Measurements from ENCODE around the gene ADD2. TPM values are rescaled to one million over a fixed set of nuclear protein-coding genes. Genes with fewer than 3 reads are reported as not detected.
"Not testable (repeated sequence)": the region's sequence is repeated elsewhere in the genome, so short reads cannot be mapped to it uniquely, and the experiment has no call there.

ADD2 gene
- total and polyA plus RNA-seq, 7 donors = 0.09 to 2.6 (median 0.85) TPM

DNA sequence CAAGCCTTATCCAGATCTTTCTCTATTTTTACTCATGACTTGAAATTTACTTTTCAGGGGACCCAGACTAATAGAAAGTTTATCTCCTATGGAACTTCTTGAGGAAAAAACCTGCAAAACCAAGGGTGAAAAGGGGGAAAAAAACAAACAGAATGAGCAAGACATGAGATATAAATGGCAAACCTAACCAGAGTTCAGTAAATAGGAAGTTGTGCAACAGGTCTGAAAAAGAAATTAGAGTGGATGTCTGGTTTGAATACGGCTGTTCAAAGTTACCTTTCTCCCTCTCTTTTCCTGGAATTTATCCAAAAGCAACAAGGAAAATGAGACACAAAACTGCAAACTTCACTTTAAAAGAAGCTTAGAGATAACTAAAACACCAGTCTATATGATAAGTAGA is 135.6 kb downstream of the ADD2 start:
- Histone ChIP-seq H3K4me3 (no peak overlapping the region), H3K9me3 (peaks cover 8% of the 10 kb centered on the region), H3K4me1 (no peaks in the 10 kb centered on the region), H3K27ac (no peak overlapping the region), H3K27me3 (ENCODE audit: insufficient read depth in 3 of 3, low read length in 2 of 3) (peaks cover 0 to 5% (median 0%) of the 10 kb centered on the region in 3 donors), H3K36me3 (ENCODE audit: insufficient read depth in 1 of 2, low read depth in 1 of 2) (no peaks in the 10 kb centered on the region)
- intact Hi-C loops (cut with DNase I) = no loop called here
- WGBS, 3 donors = 48 to 64% (median 56%) methylated on average over 1 of the region's 1 CpG
- TF ChIP-seq, protein P1, sequence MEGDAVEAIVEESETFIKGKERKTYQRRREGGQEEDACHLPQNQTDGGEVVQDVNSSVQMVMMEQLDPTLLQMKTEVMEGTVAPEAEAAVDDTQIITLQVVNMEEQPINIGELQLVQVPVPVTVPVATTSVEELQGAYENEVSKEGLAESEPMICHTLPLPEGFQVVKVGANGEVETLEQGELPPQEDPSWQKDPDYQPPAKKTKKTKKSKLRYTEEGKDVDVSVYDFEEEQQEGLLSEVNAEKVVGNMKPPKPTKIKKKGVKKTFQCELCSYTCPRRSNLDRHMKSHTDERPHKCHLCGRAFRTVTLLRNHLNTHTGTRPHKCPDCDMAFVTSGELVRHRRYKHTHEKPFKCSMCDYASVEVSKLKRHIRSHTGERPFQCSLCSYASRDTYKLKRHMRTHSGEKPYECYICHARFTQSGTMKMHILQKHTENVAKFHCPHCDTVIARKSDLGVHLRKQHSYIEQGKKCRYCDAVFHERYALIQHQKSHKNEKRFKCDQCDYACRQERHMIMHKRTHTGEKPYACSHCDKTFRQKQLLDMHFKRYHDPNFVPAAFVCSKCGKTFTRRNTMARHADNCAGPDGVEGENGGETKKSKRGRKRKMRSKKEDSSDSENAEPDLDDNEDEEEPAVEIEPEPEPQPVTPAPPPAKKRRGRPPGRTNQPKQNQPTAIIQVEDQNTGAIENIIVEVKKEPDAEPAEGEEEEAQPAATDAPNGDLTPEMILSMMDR (IDR thresholded peaks at IDR 0.05) = no peak
- DNase-seq (no peak), ATAC-seq (no peak)

DNA sequence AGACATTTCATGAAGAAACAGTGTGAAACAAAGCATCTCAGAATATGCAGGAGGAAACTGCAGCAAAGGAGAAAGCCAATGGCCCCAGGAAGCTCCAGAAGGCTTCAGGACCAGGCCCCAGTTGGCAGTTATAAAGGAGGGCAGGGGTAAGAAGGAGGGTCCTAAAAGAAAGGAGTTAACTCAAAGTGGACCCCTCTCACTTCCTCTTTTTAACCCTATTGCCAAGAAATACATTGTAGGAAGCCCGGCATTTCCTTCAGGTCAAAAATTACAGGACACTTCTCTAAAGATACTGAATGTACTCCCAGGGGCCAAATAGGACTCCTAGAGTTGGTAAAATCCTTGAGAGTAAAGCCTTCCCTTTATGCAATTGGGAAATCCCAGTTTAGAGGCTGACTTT is 137.2 kb downstream of the ADD2 start:
- intact Hi-C loops (cut with DNase I) = no loop called here
- Histone ChIP-seq H3K27ac (no peak overlapping the region), H3K36me3 (ENCODE audit: insufficient read depth in 1 of 2, low read depth in 1 of 2) (no peaks in the 10 kb centered on the region), H3K9me3 (peaks cover 8% of the 10 kb centered on the region), H3K27me3 (ENCODE audit: insufficient read depth in 3 of 3, low read length in 2 of 3) (peaks cover 0 to 5% (median 0%) of the 10 kb centered on the region in 3 donors), H3K4me1 (no peaks in the 10 kb centered on the region), H3K4me3 (no peak overlapping the region)
- ATAC-seq (no peak), DNase-seq (no peak)
- TF ChIP-seq, protein P1 (IDR thresholded peaks at IDR 0.05) = no peak
- 79 to 86% (median 81%) methylated on average over 1 of the region's 1 CpG for WGBS, 3 donors

DNA sequence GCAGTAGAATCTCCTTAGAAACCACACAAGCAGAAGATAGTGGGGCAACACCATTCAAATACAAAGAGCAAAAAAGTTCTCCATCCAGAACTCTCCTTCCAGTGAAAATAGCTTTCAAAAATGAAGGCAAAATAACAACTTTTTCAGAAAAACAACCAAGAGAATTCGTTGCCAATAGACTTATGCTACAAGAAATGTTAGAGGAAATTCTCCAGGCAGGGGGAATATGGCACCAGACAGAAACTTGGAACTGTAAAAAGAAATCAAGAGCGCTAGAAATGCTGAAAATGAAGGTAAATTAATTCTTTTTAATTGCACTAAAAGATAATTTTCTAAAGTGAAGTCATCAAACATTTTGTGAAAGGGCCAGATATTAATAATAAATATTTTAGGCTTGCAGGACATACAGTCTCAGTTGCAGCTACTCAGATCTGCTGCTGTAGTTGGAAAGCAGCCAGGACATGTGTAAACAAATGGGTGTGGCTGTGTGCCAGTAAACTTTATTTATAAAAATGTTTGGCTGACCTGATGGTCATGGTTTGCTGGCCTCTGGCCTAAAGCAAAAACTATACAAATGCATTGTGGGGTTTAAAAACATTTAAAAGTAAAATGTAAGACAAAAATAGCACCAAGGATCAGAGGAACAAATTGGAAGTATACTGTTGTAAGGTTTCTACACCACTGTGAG is 140.6 kb downstream of the ADD2 start:
- TF ChIP-seq, protein P1 (IDR thresholded peaks at IDR 0.05) = no peak
- no peak overlapping the region for H3K27ac ChIP-seq
- H3K4me3 ChIP-seq = no peak overlapping the region
- H3K36me3 ChIP-seq (ENCODE audit: insufficient read depth in 1 of 2, low read depth in 1 of 2) = no peaks in the 10 kb centered on the region
- ATAC-seq (no peak), DNase-seq (no peak)
- no peaks in the 10 kb centered on the region for H3K9me3 ChIP-seq
- intact Hi-C loops (cut with DNase I) = no loop called here
- no peaks in the 10 kb centered on the region for H3K4me1 ChIP-seq
- 37 to 50% (median 41%) methylated on average over 2 of the region's 2 CpGs for WGBS, 3 donors
- peaks cover 0 to 5% (median 0%) of the 10 kb centered on the region in 3 donors for H3K27me3 ChIP-seq (ENCODE audit: insufficient read depth in 3 of 3, low read length in 2 of 3)

DNA sequence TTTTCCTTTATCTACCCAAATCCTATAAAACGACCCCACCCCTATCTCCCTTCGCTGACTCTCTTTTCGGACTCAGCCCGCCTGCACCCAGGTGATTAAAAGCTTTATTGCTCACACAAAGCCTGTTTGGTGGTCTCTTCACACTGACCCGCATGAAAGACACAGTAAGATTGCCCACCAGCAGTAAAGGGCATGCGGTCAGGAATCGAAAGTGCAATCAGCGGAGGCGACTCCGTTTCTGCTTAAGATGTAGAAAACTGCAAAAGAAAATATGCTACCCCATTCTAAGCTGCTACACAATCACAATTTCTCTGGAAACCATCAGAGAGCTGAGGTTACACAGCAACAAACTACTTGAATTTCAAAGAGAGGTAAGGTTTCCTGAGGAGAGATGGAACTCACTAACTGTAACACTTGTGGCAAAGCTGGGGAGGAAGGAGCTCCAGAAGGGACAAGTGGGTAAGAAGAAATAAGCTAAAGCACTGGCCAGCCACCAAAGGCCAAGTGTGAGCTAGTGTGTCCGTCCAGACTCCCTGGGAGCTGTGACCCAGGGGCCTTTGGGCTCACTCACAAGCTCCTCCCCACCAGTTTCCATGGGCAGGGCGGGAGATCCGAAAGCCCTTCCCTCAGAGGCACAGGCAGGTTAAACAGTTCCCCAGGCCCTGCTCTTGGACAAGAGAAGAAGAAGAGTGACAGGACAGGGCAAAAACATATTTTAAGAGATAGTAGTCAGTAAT is 141.6 kb downstream of the ADD2 start:
- intact Hi-C loops (cut with DNase I) = no loop called here
- ATAC-seq = no peak

DNA sequence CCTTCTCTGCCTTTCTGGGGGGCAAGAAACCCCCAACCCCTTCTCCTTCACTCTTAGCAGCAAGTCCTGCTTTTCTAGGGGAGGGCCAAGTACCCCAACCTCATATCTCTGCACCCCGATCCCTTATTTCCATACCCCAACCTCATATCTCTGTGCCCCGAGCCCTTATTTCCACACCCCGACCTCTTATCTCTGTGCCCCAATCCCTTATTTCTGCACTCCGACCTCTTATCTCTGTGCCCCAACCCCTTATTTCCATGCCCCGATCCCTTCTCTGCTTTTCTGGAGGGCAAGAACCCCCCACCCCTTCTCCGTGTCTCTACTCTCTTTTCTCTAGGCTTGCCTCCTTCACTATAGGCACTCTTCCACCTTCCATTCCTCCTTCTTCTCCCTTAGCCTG is 146.5 kb downstream of the ADD2 start:
- intact Hi-C loops (cut with DNase I); H3K4me1 ChIP-seq: not testable (repeated sequence)
- WGBS, 3 donors = 85 to 92% (median 87%) methylated on average over 6 of the region's 6 CpGs

More for the DNA sequence above, 141.6 kb downstream of the ADD2 start:
- H3K4me1 ChIP-seq = no peaks in the 10 kb centered on the region
- H3K36me3 ChIP-seq (ENCODE audit: insufficient read depth in 1 of 2, low read depth in 1 of 2) = no peaks in the 10 kb centered on the region
- H3K4me3 ChIP-seq = no peak overlapping the region
- DNase-seq = no peak
- no peak overlapping the region for H3K27ac ChIP-seq
- H3K9me3 ChIP-seq = no peaks in the 10 kb centered on the region
- peaks cover 0 to 5% (median 0%) of the 10 kb centered on the region in 3 donors for H3K27me3 ChIP-seq (ENCODE audit: insufficient read depth in 3 of 3, low read length in 2 of 3)
- WGBS, 3 donors = 47 to 61% (median 49%) methylated on average over 13 of the region's 13 CpGs
- TF ChIP-seq, protein P1 (IDR thresholded peaks at IDR 0.05) = no peak

More for the DNA sequence above, 146.5 kb downstream of the ADD2 start:
- not testable (repeated sequence) for DNase-seq; H3K9me3 ChIP-seq; H3K4me3 ChIP-seq; H3K27ac ChIP-seq; H3K27me3 ChIP-seq (ENCODE audit: insufficient read depth in 3 of 3, low read length in 2 of 3); H3K36me3 ChIP-seq (ENCODE audit: insufficient read depth in 1 of 2, low read depth in 1 of 2); ATAC-seq
